GM21737 (cell line): Measurements from ENCODE around the gene CPED1.
"Not testable (repeated sequence)": the region's sequence is repeated elsewhere in the genome, so short reads cannot be mapped to it uniquely, and the experiment has no call there.

Experiments used
- ATAC-seq: cut with Tn5 transposase; IDR thresholded peaks from one replicate; pipeline ENCODE4 v1.9.1; 2021; ENCODE audit warnings: mild to moderate bottlenecking, moderate library complexity; ENCODE audit not compliant: unreplicated experiment

CPED1 gene

GRCh38 chr7:121272676-121273075 lies 284.2 kb downstream of the CPED1 start:
- no peak for ATAC-seq

DNA sequence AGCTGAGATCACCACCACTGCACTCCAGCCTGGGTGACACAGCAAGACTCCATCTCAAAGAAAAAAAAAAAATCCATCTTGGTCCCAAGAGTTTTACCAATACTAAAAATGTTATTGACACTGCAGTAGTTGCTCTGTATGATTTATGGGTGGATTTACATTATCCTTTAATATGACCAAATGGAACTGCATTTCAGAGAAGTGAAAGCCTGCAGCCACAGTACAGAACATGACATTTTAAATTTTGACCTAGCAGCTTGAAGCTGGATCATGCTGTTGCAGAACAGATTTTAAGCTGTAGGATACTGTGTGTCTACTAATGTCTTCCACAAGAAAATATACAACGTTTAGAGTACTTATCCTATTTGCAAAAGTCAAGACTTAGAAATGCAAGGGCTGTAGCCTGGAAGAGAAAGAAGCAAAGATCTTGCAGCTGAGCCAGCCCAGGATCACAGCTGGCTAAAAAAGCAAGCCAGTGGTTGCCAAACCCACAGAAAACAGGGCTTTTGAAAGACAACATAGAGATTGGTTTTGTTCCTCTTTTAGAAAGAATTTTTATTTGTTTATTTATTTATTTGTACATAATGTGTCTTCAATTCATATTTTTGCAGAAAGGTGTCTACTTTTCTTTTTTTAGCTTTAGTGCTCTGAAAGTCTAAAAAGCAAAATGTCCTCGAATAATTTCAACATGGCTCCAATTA lies 285.1 kb downstream of the CPED1 start:
- ATAC-seq, result no peak

- no peak for ATAC-seq
Observed at GRCh38 chr7:121274467-121274866, 286.0 kb downstream of the CPED1 start.

DNA sequence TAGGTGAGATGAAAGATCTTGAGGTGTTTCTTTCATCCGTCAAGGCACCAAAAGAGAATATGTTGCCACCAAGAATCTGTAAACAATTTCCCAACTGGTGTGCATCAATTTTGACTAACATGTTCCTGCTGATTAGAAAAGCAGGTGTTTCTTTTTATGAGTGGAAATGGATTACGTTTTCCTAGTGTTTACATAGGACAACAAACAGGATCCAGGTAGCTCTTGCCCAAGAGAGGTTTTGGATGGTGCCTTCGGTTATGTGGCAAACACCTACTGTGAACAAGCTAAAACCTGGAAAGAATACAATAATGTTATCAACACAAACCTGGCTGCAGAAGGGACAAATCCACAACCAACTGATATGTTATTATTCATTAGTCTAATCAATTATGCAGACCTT lies 286.7 kb downstream of the CPED1 start:
- ATAC-seq, result no peak

DNA sequence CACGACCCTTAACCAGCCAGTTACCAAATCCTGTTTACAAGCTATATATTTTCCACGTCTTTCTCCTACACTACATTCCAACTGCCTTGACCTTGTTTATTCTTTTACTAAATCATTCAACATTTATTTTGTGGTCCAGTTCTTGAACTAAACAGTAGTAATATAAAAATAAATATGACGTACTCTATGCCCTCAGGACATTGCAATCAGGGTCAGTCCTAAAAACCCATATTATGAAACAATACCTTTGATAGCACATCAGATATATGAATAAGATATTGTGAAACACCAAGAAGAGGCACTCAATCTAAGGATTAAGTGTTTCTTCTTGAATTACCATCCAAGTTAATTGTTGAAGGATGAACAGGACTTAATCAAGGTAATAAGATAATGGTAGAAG lies 287.8 kb downstream of the CPED1 start:
- ATAC-seq, result no peak

DNA sequence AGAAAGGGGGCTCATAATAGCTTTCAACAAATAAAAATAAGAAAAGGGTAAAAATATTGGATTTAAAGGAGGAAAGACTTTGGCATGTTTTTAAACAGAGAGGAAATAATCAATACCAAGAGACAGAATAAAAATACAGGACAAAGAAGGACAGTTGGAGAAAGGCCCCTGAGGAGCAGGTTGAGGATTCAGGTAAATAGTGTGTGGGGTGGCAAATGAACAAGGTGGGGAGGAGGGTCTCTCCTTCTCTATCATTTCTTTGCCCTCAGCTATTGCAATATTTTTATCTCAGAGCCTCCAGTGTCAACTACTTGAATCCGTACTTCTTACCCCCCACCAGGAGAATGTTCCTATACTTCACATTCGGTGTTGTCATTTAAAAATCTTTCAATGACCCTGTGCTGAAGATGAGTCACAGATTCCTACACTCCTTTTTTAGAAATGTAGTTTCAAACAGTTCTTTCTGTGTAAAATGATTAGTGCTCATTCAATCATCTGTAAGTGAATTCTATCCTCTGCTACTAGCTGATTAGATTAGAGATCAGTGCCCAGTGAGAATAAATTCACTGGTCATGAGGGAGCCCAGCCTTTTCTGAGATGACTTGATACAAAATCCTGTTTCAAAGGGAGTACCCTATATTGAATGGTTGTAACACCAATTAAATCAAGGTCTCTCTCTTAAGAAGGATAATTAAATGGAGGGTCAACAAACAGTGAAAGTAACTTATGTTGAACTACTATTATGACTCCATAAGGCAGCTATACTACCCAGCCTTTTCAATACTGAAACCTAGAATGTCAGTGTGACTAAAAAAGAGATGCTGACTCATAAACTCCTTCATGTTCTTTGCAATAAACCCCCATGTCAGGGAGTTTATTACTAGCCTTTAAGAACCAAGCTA lies 289.9 kb downstream of the CPED1 start:
- peak; percentile 99 for ATAC-seq

DNA sequence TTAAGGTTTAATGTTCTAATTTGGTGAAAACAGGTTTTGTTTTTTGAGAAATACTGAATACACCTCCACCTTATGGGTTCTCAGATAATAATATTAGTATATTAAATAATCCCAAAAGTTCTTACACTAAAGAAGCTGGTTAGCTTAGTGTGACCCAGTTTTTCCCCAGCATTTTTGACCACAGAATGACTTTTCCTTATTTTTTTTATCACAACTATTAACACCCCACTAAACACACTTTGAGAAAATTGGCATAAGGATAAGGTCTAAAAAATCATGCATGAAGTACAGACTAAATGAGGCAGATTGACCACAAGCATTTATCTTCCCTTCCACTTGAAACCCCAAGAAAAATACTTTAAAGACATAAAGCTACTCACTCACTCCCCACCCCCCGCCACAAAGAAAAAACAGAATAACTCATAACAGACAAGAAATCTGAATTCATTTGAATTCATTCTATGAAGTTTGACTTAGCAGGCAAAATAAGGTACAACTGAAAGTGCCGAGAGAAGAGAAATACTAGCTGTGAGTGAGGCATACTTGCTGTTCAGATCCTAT lies 290.6 kb downstream of the CPED1 start:
- ATAC-seq, result no peak

GRCh38 chr7:121279822-121280221 lies 291.3 kb downstream of the CPED1 start:
- ATAC-seq, result no peak

GRCh38 chr7:121280656-121281055 lies 292.1 kb downstream of the CPED1 start:
- no peak for ATAC-seq

DNA sequence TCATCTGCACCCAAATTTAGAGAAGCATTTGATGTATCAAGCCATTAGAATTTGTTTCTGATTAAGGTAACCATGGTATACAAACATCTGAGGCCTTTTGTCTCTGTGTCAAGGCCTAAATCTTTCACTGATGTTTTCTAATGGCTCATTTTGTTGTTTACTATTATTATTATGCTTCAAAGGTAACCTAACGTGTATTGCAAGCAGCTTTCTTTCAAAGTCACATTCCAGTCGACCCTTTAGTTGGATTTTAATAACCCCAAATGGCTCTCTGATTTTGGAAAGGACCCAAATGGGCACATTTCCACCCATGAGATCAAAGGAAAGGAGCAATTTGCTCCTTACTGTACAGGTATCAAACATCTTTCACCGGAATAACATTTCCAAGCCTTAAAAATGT lies 293.6 kb downstream of the CPED1 start:
- no peak for ATAC-seq

- ATAC-seq, result no peak
Observed at GRCh38 chr7:121285066-121285667, 296.7 kb downstream of the CPED1 start.

DNA sequence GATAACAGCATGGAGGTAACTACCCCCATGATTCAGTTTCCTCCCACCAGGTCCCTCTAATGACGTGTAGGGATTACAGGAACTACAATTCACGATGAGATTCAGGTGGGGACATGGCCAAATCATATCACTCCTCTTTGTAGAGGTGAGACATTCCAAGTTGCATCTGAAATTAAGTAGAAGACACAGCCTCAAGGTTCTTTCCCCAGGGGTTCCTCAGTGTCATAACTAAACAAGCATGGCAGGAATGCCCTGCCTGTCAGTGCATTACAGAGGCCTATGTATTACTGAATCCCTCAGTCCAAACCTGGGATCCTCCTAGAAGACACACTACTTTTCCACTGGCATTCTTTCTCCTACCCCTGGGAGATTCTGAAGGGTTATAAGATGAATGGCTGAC lies 297.7 kb downstream of the CPED1 start:
- ATAC-seq, result no peak

DNA sequence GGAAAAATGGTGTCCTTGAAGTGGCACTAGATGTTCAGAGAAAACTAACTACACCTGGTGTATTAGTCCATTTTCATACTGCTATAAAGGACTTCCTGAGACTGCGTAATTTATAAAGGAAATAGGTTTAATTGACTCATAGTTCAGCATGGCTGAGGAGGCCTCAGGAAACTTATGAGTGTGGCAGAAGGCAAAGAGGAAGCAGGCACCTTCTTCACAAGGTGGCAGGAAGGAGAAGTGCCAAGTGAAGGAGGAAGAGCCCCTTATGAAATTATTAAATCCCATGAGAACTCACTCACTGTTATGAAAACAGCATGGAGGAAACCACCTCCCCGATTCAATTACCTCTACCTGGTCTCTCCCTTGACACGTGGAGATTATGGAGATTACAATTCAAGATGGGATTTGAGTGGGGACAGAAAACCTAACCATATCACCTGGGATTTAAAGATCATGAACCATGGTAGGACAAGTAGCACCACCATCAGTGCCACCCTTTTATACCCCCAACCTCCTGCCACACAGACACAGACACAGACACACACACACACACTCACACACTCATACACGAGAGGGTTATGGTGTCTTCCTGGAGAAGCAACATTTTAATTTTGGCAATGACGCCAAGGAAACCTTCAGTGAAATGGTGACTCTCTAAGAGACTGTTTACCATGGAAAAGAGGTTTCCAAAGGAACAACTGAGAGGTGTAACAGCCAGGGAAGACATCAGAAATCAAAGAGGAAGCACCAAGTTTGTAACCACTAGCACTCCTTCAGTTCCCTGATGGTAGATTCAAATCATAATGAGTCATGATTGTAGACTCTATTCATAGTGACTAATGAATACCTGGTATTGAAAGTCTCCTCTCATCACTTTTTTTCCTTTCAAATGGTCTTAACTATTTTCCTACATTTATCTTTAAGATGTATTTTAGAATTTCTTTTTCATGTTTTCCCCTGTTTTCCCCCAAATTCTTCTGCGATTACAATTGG lies 298.5 kb downstream of the CPED1 start:
- ATAC-seq, result no peak

DNA sequence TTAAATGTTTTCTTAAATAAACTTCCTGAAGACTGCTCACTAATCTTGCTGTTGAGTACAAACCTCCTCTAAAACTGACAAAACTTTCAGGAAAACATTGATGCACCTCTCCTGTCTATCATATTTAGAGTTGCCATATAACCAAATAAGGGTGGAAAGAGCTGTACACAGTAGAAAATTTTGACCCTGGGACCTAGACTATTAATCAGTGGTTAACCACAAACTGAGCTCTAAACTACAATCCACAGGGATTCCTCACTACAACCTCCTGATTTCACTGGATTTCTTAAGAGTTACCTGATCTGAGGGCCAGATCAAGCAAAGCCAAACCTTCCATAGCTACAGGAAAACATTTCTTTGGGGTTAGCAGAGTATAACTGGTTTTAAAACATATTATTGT lies 300.4 kb downstream of the CPED1 start:
- ATAC-seq, result no peak

DNA sequence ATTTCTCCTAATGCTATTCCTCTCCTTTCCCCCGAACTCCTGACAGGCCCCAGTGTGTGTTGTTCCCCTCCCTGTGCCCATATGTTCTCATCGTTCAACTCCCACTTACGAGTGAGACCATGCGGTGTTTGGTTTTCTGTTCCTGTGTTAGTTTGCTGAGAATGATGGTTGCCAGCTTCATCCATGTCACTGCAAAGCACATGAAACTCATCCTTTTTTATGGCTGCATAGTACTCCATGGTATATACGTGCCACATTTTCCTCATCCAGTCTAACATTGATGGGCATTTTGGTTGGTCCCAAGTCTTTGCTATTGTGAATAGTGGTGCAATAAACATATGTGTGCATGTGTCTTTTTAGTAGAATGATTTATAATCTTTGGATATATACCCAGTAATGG lies 301.4 kb downstream of the CPED1 start:
- ATAC-seq, result not testable (repeated sequence)

GRCh38 chr7:121294448-121294992 lies 306.0 kb downstream of the CPED1 start:
- no peak for ATAC-seq

GRCh38 chr7:121297843-121298242 lies 309.3 kb downstream of the CPED1 start:
- no peak for ATAC-seq

GRCh38 chr7:121298831-121299239 lies 310.3 kb downstream of the CPED1 start:
- no peak for ATAC-seq

DNA sequence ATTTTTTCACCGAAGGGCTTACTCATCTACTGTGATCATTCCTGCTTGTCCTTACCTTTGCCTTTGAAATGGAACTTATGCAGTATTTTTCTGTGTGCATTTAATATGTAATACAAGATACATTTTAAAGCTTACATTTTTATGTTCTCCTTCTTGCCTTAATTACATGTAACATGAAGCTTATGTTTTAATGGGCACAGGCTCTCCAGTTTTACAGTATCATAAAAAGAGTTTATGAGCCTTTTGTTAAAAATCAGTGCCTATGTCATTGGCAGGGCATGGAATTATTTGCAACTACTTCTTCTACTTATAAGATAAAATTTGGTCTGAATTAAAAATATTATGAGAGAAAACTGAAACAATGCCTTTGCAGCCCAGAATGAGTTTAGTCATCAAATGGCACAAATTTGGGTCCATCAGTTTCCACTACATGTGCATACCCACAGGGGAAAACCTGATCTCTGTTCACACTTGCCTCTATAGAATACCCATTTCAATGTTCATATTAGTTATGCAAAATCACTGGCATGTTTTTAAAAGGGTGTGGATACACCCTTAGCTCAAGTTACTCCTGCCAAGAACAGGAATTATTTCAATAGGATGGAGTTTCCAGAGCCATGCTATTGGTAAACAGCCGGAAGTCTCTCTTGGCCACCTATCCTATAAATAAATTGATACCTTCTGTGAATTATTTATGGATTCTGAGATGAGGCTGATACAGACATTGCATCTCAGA lies 312.3 kb downstream of the CPED1 start:
- no peak for ATAC-seq
